HG02588 (cell line): ENCODE measurements around the gene REXO1.
"Not testable (repeated sequence)": the region's sequence is repeated elsewhere in the genome, so short reads cannot be mapped to it uniquely, and the experiment has no call there.

Source experiments
- ATAC-seq: cut with Tn5 transposase; IDR thresholded peaks from one replicate; pipeline ENCODE4 v1.9.1; 2021; ENCODE audit warnings: mild to moderate bottlenecking, moderate library complexity; ENCODE audit not compliant: unreplicated experiment

REXO1 gene

GRCh38 chr19:1814391-1814790 is 33.9 kb downstream of the REXO1 start:
- ATAC-seq: no peak

- no peak for ATAC-seq
Observed at GRCh38 chr19:1813192-1814182, 34.8 kb downstream of the REXO1 start.

- peak; percentile 70 for ATAC-seq
Observed at GRCh38 chr19:1812426-1813191, 35.7 kb downstream of the REXO1 start.

- peak; percentile 8 for ATAC-seq
Observed at GRCh38 chr19:1811942-1812425, 36.3 kb downstream of the REXO1 start, which contains the start of gene ATP8B3. Gene ATP8B3 (minus strand): TSS chr19:1812276. CDS start chr19:1811736, 540 bp downstream.

GRCh38 chr19:1811472-1811894 is 36.8 kb downstream of the REXO1 start:
- no peak for ATAC-seq

GRCh38 chr19:1810439-1811160 is 37.7 kb downstream of the REXO1 start:
- ATAC-seq: no peak

- ATAC-seq: no peak
Observed at GRCh38 chr19:1809678-1810077, 38.6 kb downstream of the REXO1 start.

GRCh38 chr19:1808395-1808731 is 39.9 kb downstream of the REXO1 start:
- ATAC-seq: no peak

- no peak for ATAC-seq
Observed at GRCh38 chr19:1807695-1808394, 40.4 kb downstream of the REXO1 start.

- no peak for ATAC-seq
Observed at GRCh38 chr19:1807030-1807694, 41.1 kb downstream of the REXO1 start.

- ATAC-seq: no peak
Observed at GRCh38 chr19:1806184-1807029, 41.9 kb downstream of the REXO1 start.

GRCh38 chr19:1805401-1806183 is 42.7 kb downstream of the REXO1 start:
- no peak for ATAC-seq

GRCh38 chr19:1804858-1805257 is 43.4 kb downstream of the REXO1 start:
- no peak for ATAC-seq

GRCh38 chr19:1799695-1800342 is 48.5 kb downstream of the REXO1 start:
- ATAC-seq: no peak

- ATAC-seq: not testable (repeated sequence)
Observed at GRCh38 chr19:1797313-1797712, 51.0 kb downstream of the REXO1 start.

GRCh38 chr19:1796395-1797142 is 51.7 kb downstream of the REXO1 start:
- no peak for ATAC-seq
